Endothelial cell of umbilical vein (primary cell): ENCODE results near the gene CNTNAP4. TPM values are rescaled to one million over a fixed set of nuclear protein-coding genes. Genes with fewer than 3 reads are reported as not detected.

Experiments
- BruUV-seq: library from RNA; stranded (reverse); fragments of 400-500 nt; replicated peaks from 2 replicates; lab custom pipeline; 2021; lab: Mats Ljungman, UMichigan
- CTCF ChIA-PET: fragments of 300-600, 350-600 bp; sonication (Branson Sonifier 250); formaldehyde crosslinking; loops from one replicate; lab custom pipeline; 2021; ENCODE audit warnings: antibody characterized with exemption, inconsistent platforms; lab: Charles Lee
- POLR2A ChIA-PET: fragments of 300-600, 350-600 bp; sonication (Branson Sonifier 250); formaldehyde crosslinking; loops from one replicate; lab custom pipeline; 2021; ENCODE audit warnings: antibody characterized with exemption, inconsistent platforms; lab: Charles Lee
- DNase-seq: peaks from one replicate; pipeline ENCODE4 v3.0.0-alpha.2; 2011; ENCODE audit warnings: low read depth, low spot score
- FAIRE-seq: peaks from 2 replicates; lab custom pipeline; 2011; peaks lifted over from hg19 to GRCh38; lab: Jason Lieb, UNC
- H2AFZ ChIP-seq: 2 replicates; pipeline ENCODE4 v1.6.0; 2012; ENCODE audit warnings: low read depth, low read length, control low read depth, inconsistent platforms
- H3K27ac ChIP-seq: 2 replicates; pipeline ENCODE4 v1.5.1; 2011; ENCODE audit warnings: low read depth, mild to moderate bottlenecking, control low read depth, low read length, moderate library complexity; ENCODE audit not compliant: insufficient read depth
- H3K27me3 ChIP-seq, 2 experiments: 2 replicates each; pipeline versions ENCODE4 v1.6.0 to v1.6.1; 2011; ENCODE audit warnings: low read length in 2 of 2, mixed read lengths in 1 of 2; ENCODE audit not compliant: control insufficient read depth in 2 of 2, insufficient read depth in 2 of 2
- H3K36me3 ChIP-seq, 2 experiments: 2 replicates in 1 of 2; 3 replicates in 1 of 2; pipeline ENCODE4 v1.5.1; 2011; ENCODE audit warnings: low read length in 2 of 2, mild to moderate bottlenecking in 1 of 2, moderate library complexity in 1 of 2; ENCODE audit not compliant: control insufficient read depth in 2 of 2, insufficient read depth in 2 of 2; ENCODE audit errors: extremely low read depth in 1 of 2
- H3K4me1 ChIP-seq: 3 replicates; pipeline ENCODE4 v1.5.1; 2011; ENCODE audit warnings: mild to moderate bottlenecking, low read length; ENCODE audit not compliant: control insufficient read depth, insufficient read depth; ENCODE audit errors: extremely low read depth
- H3K4me2 ChIP-seq: 2 replicates; pipeline ENCODE4 v1.6.1; 2011; ENCODE audit warnings: low read length, control low read depth, mixed read lengths; ENCODE audit not compliant: insufficient read depth
- H3K4me3 ChIP-seq, 3 experiments: fragments of 200-600 bp in 1 of 3; sonication (generic), shearing (Covaris generic) in 1 of 3; replicated peaks in 1 of 3; 2 replicates each; pipeline ENCODE4 v1.5.1; 2011 to 2016; ENCODE audit warnings: control low read depth in 3 of 3, low read length in 3 of 3, mild to moderate bottlenecking in 2 of 3, inconsistent platforms in 1 of 3, low read depth in 1 of 3, moderate library complexity in 1 of 3; ENCODE audit not compliant: insufficient read depth in 1 of 3
- H3K79me2 ChIP-seq: 2 replicates; pipeline ENCODE4 v1.6.0; 2012; ENCODE audit warnings: low read length, inconsistent platforms; ENCODE audit not compliant: control insufficient read depth, insufficient read depth
- H3K9ac ChIP-seq: replicated peaks from 2 replicates; pipeline ENCODE3; 2011; ENCODE audit warnings: low read length, control low read depth; ENCODE audit not compliant: insufficient read depth; ENCODE audit errors: extremely low read depth
- H3K9me1 ChIP-seq: replicated peaks from 3 replicates; pipeline ENCODE4 v1.6.0; 2011; ENCODE audit warnings: mild to moderate bottlenecking, low read length; ENCODE audit not compliant: control insufficient read depth, insufficient read depth; ENCODE audit errors: extremely low read depth
- H3K9me3 ChIP-seq: replicated peaks from 2 replicates; pipeline ENCODE4 v1.5.1; 2012; ENCODE audit warnings: low read length, inconsistent platforms; ENCODE audit not compliant: control insufficient read depth, insufficient read depth
- H4K20me1 ChIP-seq: replicated peaks from 2 replicates; pipeline ENCODE3; 2011; ENCODE audit warnings: mild to moderate bottlenecking, low read length; ENCODE audit not compliant: control insufficient read depth, insufficient read depth; ENCODE audit errors: extremely low read depth
- EZH2 ChIP-seq: IDR thresholded peaks from 2 replicates; pipeline ENCODE4 v1.6.1; 2012; ENCODE audit warnings: borderline replicate concordance, low read depth, mild to moderate bottlenecking, moderate library complexity, low read length, inconsistent platforms; ENCODE audit not compliant: severe bottlenecking
- FOS ChIP-seq: IDR thresholded peaks from 2 replicates; pipeline ENCODE4 v1.6.1; 2011; ENCODE audit warnings: mild to moderate bottlenecking, low read length, moderate library complexity, borderline replicate concordance; ENCODE audit not compliant: insufficient read depth
- GATA2 ChIP-seq: IDR thresholded peaks from 2 replicates; pipeline ENCODE4 v1.7.0; 2011; ENCODE audit warnings: low read depth, mild to moderate bottlenecking, moderate library complexity, mixed read lengths, low read length; ENCODE audit not compliant: insufficient read length, insufficient read depth
- JUN ChIP-seq: IDR thresholded peaks from 2 replicates; pipeline ENCODE4 v1.6.1; 2011; ENCODE audit warnings: borderline replicate concordance, low read depth; ENCODE audit not compliant: insufficient read length, insufficient read depth
- MAX ChIP-seq: IDR thresholded peaks from 2 replicates; pipeline ENCODE4 v1.6.1; 2011; ENCODE audit not compliant: insufficient read depth, insufficient read length
- POLR2AphosphoS5 ChIP-seq: IDR thresholded peaks from 2 replicates; pipeline ENCODE4 v1.6.1; 2012; ENCODE audit warnings: low read depth, mild to moderate bottlenecking, control low read depth, low read length, moderate library complexity; ENCODE audit not compliant: insufficient read depth
- dilution Hi-C: fragments of 300-500 bp; cut with MboI; formaldehyde crosslinking; loops from one replicate; pipeline ENCODE4 v1.15.0; 2019; ENCODE audit warnings: low sequenced_read_pairs; ENCODE audit not compliant: extremely low pct_ligation_motif_present
- intact Hi-C: fragments of 100-400 bp; cut with micrococcal nuclease; formaldehyde crosslinking; loops from one replicate; pipeline ENCODE4 v1.10.0; 2022
- polyA plus RNA-seq, 4 experiments: library from polyadenylated mRNA; depleted of rRNA in 3 of 4; stranded (reverse) in 3 of 4; unstranded in 1 of 4; fragments of >200 nt; gene quantifications; 2 replicates each; pipeline versions ENCODE4 v1.2.1 to v1.2.3, GENCODE V29; 2011 to 2012; ENCODE audit warnings: missing spikeins in 1 of 4
- total RNA-seq: library from RNA; stranded (reverse); gene quantifications from 2 replicates; pipeline ENCODE4 v1.2.3, GENCODE V29; 2021
- TF ChIP-seq, protein P1 (sequence below), 2 donors: IDR thresholded peaks; 1 replicate in 1 of 2; 2 replicates in 1 of 2; pipeline ENCODE4 v1.5.1; 2011; ENCODE audit warnings: low read length in 2 of 2, mild to moderate bottlenecking in 2 of 2, moderate library complexity in 2 of 2, control low read depth in 1 of 2, inconsistent platforms in 1 of 2, low read depth in 1 of 2; ENCODE audit not compliant: insufficient read depth in 1 of 2; ENCODE audit errors: extremely low read depth in 1 of 2

Gene CNTNAP4
- total and polyA plus RNA-seq, 2 donors (not counting 3 experiments of a cell fraction or from before 2014, with no cell fraction given) = not detected

DNA sequence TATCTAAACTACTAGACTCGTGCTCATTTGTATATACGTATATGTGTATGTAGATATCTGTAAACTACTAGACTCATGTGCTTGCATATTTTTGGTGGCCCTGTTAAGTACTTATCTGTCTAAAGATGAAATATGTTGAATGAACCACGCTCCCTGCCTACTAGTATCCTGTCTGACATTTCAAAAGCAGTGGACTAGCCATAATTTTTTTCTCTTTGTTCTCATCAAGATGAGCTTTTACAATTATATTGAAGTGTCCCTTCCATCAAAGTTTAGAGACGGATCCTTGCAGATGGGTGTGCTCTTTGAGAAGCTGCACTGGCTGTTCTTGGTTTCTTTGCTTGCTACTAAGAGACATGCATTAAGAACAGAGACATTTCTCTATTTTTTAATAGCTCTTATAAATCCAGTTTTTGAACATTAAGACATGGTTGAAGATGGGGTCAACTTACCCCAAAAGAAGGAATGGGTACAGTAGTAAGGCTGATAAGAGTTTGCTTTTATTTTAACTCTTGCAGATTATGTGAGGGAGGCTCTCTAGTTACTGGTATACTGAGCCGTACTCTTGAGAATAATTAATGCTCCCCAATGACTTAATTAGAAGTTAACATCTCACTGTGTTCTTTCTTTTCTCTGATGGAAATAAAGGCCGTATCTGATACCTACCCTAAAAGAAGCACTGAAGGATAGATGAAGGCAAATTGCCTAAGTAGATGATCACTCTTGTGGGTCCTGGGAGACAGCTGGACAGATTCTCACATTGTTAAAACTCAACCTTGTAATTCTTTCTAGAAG, 3.4 kb downstream of the CNTNAP4 start:
- dilution Hi-C loops = no loop called here
- no peaks in the 10 kb centered on the region for H3K79me2 ChIP-seq
- FAIRE-seq = no peak
- H3K9ac ChIP-seq = no peak overlapping the region
- no peak overlapping the region for H3K4me2 ChIP-seq
- POLR2A ChIA-PET = no interaction called here
- H3K4me3 ChIP-seq = no peak overlapping the region
- no peak overlapping the region for H3K27ac ChIP-seq
- no peaks in the 10 kb centered on the region for H3K27me3 ChIP-seq
- BruUV-seq = no TSS peak
- H4K20me1 ChIP-seq = no peaks in the 10 kb centered on the region
- H2AFZ ChIP-seq = no peak overlapping the region
- intact Hi-C loops = no loop called here
- H3K4me1 ChIP-seq = no peaks in the 10 kb centered on the region
- H3K9me1 ChIP-seq = no peaks in the 10 kb centered on the region
- CTCF ChIA-PET = no interaction called here
- H3K36me3 ChIP-seq = no peaks in the 10 kb centered on the region
- H3K9me3 ChIP-seq = no peaks in the 10 kb centered on the region
- TF ChIP-seq EZH2 (no peak), MAX (no peak), FOS (no peak), POLR2AphosphoS5 (no peak), GATA2 (no peak), JUN (no peak)
- TF ChIP-seq, protein P1, sequence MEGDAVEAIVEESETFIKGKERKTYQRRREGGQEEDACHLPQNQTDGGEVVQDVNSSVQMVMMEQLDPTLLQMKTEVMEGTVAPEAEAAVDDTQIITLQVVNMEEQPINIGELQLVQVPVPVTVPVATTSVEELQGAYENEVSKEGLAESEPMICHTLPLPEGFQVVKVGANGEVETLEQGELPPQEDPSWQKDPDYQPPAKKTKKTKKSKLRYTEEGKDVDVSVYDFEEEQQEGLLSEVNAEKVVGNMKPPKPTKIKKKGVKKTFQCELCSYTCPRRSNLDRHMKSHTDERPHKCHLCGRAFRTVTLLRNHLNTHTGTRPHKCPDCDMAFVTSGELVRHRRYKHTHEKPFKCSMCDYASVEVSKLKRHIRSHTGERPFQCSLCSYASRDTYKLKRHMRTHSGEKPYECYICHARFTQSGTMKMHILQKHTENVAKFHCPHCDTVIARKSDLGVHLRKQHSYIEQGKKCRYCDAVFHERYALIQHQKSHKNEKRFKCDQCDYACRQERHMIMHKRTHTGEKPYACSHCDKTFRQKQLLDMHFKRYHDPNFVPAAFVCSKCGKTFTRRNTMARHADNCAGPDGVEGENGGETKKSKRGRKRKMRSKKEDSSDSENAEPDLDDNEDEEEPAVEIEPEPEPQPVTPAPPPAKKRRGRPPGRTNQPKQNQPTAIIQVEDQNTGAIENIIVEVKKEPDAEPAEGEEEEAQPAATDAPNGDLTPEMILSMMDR (IDR thresholded peaks at IDR 0.05; ENCODE audit: extremely low read depth in 1 of 2, insufficient read depth in 1 of 2, low read depth in 1 of 2, low read length in 2 of 2) = no peak
- DNase-seq = no peak
